Endodermal cell (in vitro differentiated cells): ENCODE data around the gene DCLK1. TPM values are rescaled to one million over a fixed set of nuclear protein-coding genes. Genes with fewer than 3 reads are reported as not detected.

ENCODE experiments used
- DNase-seq: peaks from one replicate; pipeline ENCODE4 v3.0.0-alpha.2; 2017
- H3K27ac ChIP-seq: 2 replicates; pipeline ENCODE4 v1.5.1; 2013; ENCODE audit warnings: mild to moderate bottlenecking, low read depth, low read length, moderate library complexity
- H3K27me3 ChIP-seq: 2 replicates; pipeline ENCODE4 v1.6.1; 2013; ENCODE audit warnings: mild to moderate bottlenecking, low read length, moderate library complexity; ENCODE audit not compliant: insufficient read depth, control insufficient read depth, poor library complexity, severe bottlenecking
- H3K36me3 ChIP-seq: 2 replicates; pipeline ENCODE4 v1.7.0; 2013; ENCODE audit warnings: mild to moderate bottlenecking, low read length, moderate library complexity; ENCODE audit not compliant: control insufficient read depth, insufficient read depth
- H3K4me1 ChIP-seq: one replicate; pipeline ENCODE4 v1.7.0; 2013; ENCODE audit warnings: low read length; ENCODE audit not compliant: control insufficient read depth, insufficient read depth
- H3K4me3 ChIP-seq: 2 replicates; pipeline ENCODE4 v1.5.1; 2013; ENCODE audit warnings: mild to moderate bottlenecking, low read length, moderate library complexity
- H3K9ac ChIP-seq: 2 replicates; pipeline ENCODE4 v1.6.1; 2013; ENCODE audit warnings: mild to moderate bottlenecking, low read length, moderate library complexity; ENCODE audit not compliant: poor library complexity, severe bottlenecking; ENCODE audit errors: extremely low read depth
- H3K9me3 ChIP-seq: 2 replicates; pipeline ENCODE4 v1.6.1; 2013; ENCODE audit warnings: mild to moderate bottlenecking, low read length, moderate library complexity; ENCODE audit not compliant: control insufficient read depth
- H3K27ac Mint-ChIP-seq: 2 replicates; pipeline ENCODE4 v1.8.0; 2020; ENCODE audit warnings: mixed read lengths
- H3K27me3 Mint-ChIP-seq: 2 replicates; pipeline ENCODE4 v1.8.0; 2021; ENCODE audit warnings: mild to moderate bottlenecking, mixed read lengths; ENCODE audit not compliant: insufficient read depth
- H3K36me3 Mint-ChIP-seq: 2 replicates; pipeline ENCODE4 v1.8.0; 2020; ENCODE audit warnings: low read depth, mixed read lengths
- H3K4me1 Mint-ChIP-seq: 2 replicates; pipeline ENCODE4 v1.8.0; 2020; ENCODE audit warnings: mixed read lengths
- H3K4me3 Mint-ChIP-seq: 2 replicates; pipeline ENCODE4 v1.8.0; 2020; ENCODE audit warnings: mild to moderate bottlenecking, moderate library complexity, mixed read lengths
- H3K9me3 Mint-ChIP-seq: 2 replicates; pipeline ENCODE4 v1.8.0; 2020; ENCODE audit warnings: mild to moderate bottlenecking, mixed read lengths
- CTCF ChIP-seq: fragments of 200-600 bp; sonication (generic); conservative IDR thresholded peaks from 2 replicates; pipeline ENCODE4 v1.5.0; 2021; ENCODE audit warnings: antibody characterized with exemption, mild to moderate bottlenecking
- WGBS, 2 experiments: methylation state at CpG; one replicate each; pipeline versions ENCODE4 v1.1.5 to v1.1.7; 2013; ENCODE audit warnings: missing lambda C conversion rate in 2 of 2, mixed read lengths in 1 of 2; ENCODE audit not compliant: insufficient coverage in 1 of 2, insufficient read length in 1 of 2; 5-methylcytosine and 5-hydroxymethylcytosine counted together
- total RNA-seq, 2 donors: library from RNA; stranded (reverse); fragmentation: NEBNext Ultra II Directional in 1 of 2; extraction: Animal tissue kit (Norgen Biotek cat#: 25700) in 1 of 2; gene quantifications; 2 replicates in 1 of 2; 3 replicates in 1 of 2; pipeline ENCODE4 v1.2.1, GENCODE V29; 2021

DCLK1 gene
- total RNA-seq, 2 donors from 2014 or later: 3.0 to 32.8 TPM

GRCh38 chr13:35964863-35965180 is 166.4 kb downstream of the DCLK1 start:
- peaks cover 7% of the 10 kb centered on the region for H3K9me3 ChIP-seq
- Mint-ChIP-seq H3K27me3 (no peaks in the 10 kb centered on the region), H3K4me1 (no peaks in the 10 kb centered on the region), H3K36me3 (peaks cover 4% of the 10 kb centered on the region), H3K4me3 (no peak overlapping the region), H3K27ac (no peak overlapping the region), H3K9me3 (peaks cover 37% of the 10 kb centered on the region)
- no peak for DNase-seq
- H3K27ac ChIP-seq: no peak overlapping the region
- no peak for TF ChIP-seq CTCF
- no peak overlapping the region for H3K4me3 ChIP-seq
- no peaks in the 10 kb centered on the region for H3K36me3 ChIP-seq
- H3K4me1 ChIP-seq: no peaks in the 10 kb centered on the region
- 91% methylated on average over 4 of the region's 4 CpGs for WGBS, 2 experiments
- H3K9ac ChIP-seq: no peak overlapping the region
- H3K27me3 ChIP-seq: no peaks in the 10 kb centered on the region

- 93 to 98% methylated on average over 5 to 6 of the region's 6 CpGs for WGBS, 2 experiments
- Mint-ChIP-seq H3K4me1 (no peaks in the 10 kb centered on the region), H3K27me3 (no peaks in the 10 kb centered on the region), H3K4me3 (no peak overlapping the region), H3K9me3 (peaks cover 31% of the 10 kb centered on the region), H3K27ac (no peak overlapping the region), H3K36me3 (peaks cover 4% of the 10 kb centered on the region)
- Histone ChIP-seq H3K9ac (no peak overlapping the region), H3K4me1 (no peaks in the 10 kb centered on the region), H3K4me3 (no peak overlapping the region), H3K27ac (no peak overlapping the region), H3K27me3 (no peaks in the 10 kb centered on the region), H3K9me3 (peaks cover 6% of the 10 kb centered on the region), H3K36me3 (no peaks in the 10 kb centered on the region)
- DNase-seq: no peak
- TF ChIP-seq CTCF: no peak
Measured at GRCh38 chr13:35964011-35964862, 166.9 kb downstream of the DCLK1 start.

- Mint-ChIP-seq H3K27me3 (no peaks in the 10 kb centered on the region), H3K9me3 (peaks cover 12% of the 10 kb centered on the region), H3K36me3 (no peaks in the 10 kb centered on the region), H3K4me1 (no peaks in the 10 kb centered on the region), H3K27ac (no peak overlapping the region), H3K4me3 (no peak overlapping the region)
- Histone ChIP-seq H3K9me3 (no peaks in the 10 kb centered on the region), H3K4me3 (no peak overlapping the region), H3K36me3 (no peaks in the 10 kb centered on the region), H3K27me3 (no peaks in the 10 kb centered on the region), H3K27ac (no peak overlapping the region), H3K9ac (no peak overlapping the region), H3K4me1 (no peaks in the 10 kb centered on the region)
- DNase-seq: no peak
- peak; percentile 29 for TF ChIP-seq CTCF
- 81 to 93% methylated on average over 4 of the region's 5 CpGs for WGBS, 2 experiments
Measured at GRCh38 chr13:35961461-35962220, 169.5 kb downstream of the DCLK1 start.
